Astrocyte of the cerebellum (primary cell): ENCODE measurements around the gene PCCA.
A peak's percentile ranks its signal among the peaks of the same experiment; 100 is the strongest.

Experiments used
- DNase-seq: peaks from one replicate; pipeline ENCODE4 v3.0.0-alpha.2; 2011; ENCODE audit warnings: low read depth
- H3K4me3 ChIP-seq: 2 replicates; pipeline ENCODE4 v1.5.1; 2011; ENCODE audit warnings: mild to moderate bottlenecking, low read depth, low read length, moderate library complexity
- CTCF ChIP-seq: IDR thresholded peaks from 2 replicates; pipeline ENCODE4 v1.5.1; 2012; ENCODE audit warnings: low read length, low read depth, moderate library complexity, mild to moderate bottlenecking; ENCODE audit errors: missing control alignments
- in situ Hi-C: cut with HindIII; loops from 2 replicates; pipeline ENCODE4 v1.10.0; 2017; ENCODE audit warnings: low sequenced_read_pairs

Gene PCCA

DNA sequence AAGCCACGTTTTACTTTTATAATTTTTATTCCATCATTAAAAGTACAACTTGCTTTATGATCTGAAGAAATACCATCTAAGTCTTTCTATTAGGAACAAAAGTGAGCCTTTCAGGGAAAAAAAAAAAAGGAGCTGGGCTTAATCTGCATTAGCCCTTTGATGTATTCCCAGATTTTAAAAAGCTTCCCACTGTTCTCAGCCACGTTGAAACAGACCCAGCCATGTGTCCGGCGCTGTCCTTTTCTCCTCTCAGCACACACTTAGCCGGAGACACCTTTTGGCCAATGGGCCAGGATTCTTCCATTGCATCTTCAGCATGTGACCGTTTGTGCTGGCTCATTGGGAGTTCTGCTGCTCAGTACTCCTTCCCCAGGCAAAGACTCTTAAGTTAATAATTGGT lies 394.2 kb downstream of the PCCA start:
- no peak for DNase-seq
- in situ Hi-C loops: no loop called here
- TF ChIP-seq CTCF: no peak
- H3K4me3 ChIP-seq: no peak overlapping the region

DNA sequence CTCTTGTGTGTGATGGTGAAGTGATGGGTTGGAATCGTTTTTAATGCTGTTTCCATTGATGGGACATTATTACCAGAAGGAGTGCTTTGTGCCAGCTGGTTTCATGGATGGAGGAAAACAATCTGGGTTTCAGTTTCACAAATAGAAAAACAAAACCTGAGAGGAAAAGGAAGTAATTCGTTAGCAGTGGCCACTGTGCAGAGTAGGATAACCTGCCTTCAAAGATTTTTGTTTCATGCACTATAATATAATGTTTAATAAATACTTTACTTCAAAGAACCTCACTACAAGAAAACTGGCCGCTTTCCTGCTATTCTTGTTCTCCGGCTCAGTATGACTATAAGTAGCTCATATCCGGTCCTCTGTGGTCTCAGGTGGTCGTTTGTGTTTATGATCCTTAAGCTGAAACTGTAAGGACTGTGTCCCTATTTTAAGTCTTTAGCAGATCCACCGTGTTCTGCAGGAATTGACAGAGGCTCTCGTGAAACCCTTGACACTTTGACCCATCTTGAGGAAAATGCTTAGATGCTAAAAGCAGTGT lies 395.0 kb downstream of the PCCA start:
- no peak for DNase-seq
- in situ Hi-C loops: no loop called here
- no peak for TF ChIP-seq CTCF
- no peak overlapping the region for H3K4me3 ChIP-seq

DNA sequence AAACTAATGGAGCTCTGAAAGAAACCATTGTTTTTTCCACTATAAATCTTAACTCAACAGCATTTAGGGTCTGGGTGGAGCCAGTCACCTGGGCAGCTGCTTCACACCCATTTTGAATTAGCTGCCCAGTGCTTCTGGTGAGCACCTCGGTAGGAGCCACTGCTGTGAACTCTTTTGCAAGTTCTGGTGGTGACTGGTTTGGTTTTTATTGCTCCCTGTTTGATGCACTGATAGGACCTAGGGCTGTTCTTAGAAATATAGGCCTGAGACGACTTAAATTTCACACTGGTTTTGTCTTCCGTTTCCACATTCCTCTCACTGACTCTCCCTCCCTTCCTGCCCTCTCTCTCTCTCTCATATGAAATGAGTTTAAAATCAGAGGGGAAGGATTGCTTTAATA lies 395.8 kb downstream of the PCCA start:
- TF ChIP-seq CTCF: no peak
- no peak for DNase-seq
- no peak overlapping the region for H3K4me3 ChIP-seq
- in situ Hi-C loops: no loop called here

- TF ChIP-seq CTCF: no peak
- DNase-seq: no peak
- no peak overlapping the region for H3K4me3 ChIP-seq
- in situ Hi-C loops: no loop called here
Observed at GRCh38 chr13:100485265-100485664, 396.4 kb downstream of the PCCA start.

DNA sequence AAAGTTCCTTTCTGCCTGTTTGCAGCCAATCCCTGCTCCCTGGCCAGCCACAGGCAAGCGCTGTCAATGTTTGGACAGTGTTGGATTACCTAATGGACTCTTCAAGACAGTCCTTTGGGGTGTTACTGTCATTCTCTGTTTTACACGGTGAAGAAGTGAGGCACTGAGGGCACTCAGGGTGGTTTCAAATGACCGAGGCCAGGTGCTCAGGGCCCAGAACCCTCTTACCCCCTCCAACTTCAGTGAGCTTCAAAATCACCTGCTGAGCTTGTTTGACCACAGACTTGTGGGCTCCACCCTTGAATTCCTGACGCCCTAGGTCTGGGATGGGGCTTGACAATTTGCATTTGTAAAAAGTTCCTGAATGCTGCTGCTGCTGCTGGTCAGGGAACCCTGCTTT lies 401.8 kb downstream of the PCCA start:
- H3K4me3 ChIP-seq: no peak overlapping the region
- in situ Hi-C loops: no loop called here
- no peak for TF ChIP-seq CTCF

DNA sequence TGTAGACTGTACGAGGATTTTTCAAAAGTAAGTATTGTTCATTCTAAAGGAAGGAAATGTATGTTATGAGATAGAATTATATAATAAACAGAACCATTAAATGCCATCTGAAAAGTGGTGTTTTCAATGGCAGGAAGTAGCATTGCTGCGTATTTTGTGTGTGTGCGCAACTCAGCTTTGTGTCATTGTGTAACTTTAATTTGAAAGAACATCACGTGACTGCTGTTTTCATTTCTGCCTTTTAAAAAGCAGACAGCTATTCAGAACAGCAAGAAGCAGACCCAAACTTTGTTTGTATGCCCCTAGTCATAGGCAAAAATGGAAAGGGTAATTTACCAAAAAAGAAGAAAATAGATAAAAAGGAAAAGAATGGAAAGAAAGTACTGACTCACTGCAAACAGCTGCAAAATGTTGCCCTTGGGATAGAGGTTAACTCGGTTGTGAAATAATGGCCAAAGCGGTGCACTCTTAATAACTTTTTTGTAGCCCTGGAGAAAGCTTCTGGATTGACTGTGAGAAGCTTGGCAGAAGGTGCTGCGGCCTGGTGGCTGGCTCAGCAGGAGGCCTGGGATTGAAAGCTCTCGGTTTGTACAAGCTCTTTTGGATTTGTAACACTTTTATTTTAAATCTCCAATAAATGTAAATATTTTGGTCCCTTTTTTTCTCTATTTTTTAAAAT lies 402.4 kb downstream of the PCCA start:
- no peak for TF ChIP-seq CTCF
- in situ Hi-C loops: no loop called here
- H3K4me3 ChIP-seq: no peak overlapping the region
- DNase-seq: peak; percentile 76

More for the DNA sequence above, 401.8 kb downstream of the PCCA start:
- peak; percentile 44 for DNase-seq
